ENCODE results near the gene DNM1. TPM values are rescaled to one million over a fixed set of nuclear protein-coding genes. Genes with fewer than 3 reads are reported as not detected.

Gene DNM1
- total RNA-seq, 4 donors from 2014 or later: 6.9 to 11.4 (median 9.0) TPM

GRCh38 chr9:128232528-128233428 is 29.6 kb downstream of the DNM1 start:
- intact Hi-C loops (cut with DNase I; ENCODE audit: low total_unique reads): no loop called here
- no peak for TF ChIP-seq POLR2A (IDR thresholded peaks at IDR 0.05)
- TF ChIP-seq CTCF (IDR thresholded peaks at IDR 0.05): no peak
- H3K4me3 ChIP-seq (ENCODE audit: low read depth, poor library complexity, severe bottlenecking): no peak overlapping the region
- peak in 1 of 2 donors; percentile 13 for DNase-seq (ENCODE audit: low spot score in 2 of 2)
- WGBS, 2 donors: 72 to 75% methylated on average over 21 to 22 of the region's 22 CpGs

DNA sequence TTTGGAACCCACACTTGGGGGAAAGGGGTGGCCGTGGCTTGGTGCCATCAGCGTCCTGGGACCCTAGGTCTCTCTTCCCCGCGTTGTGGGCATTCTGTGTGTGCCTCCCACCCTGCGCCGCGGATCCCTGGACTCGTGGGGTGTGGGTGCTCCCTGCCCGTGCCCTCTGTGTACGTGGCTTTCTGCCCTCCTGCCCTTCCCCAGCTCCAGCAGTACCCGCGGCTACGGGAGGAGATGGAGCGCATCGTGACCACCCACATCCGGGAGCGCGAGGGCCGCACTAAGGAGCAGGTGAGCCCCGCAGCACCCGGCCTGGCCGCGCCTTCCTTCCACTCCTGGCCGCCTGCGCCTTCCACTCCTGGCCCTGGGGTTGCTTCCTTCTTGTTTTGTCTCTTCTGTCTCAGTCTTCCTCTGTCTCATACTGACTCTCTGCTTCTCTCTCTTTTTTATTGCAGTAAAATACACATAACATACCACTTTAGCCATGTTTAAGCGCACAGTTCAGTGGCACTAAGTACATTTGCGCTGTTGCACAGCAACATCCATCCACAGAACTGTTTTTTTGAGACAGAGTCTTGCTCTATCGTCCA is 30.7 kb downstream of the DNM1 start:
- WGBS, 2 donors: 85 to 89% methylated on average over 28 of the region's 28 CpGs
- intact Hi-C loops (cut with DNase I; ENCODE audit: low total_unique reads): no loop called here
- TF ChIP-seq CTCF (IDR thresholded peaks at IDR 0.05) (no peak), POLR2A (IDR thresholded peaks at IDR 0.05) (no peak)
- H3K4me3 ChIP-seq (ENCODE audit: low read depth, poor library complexity, severe bottlenecking): no peak overlapping the region
- DNase-seq (ENCODE audit: low spot score in 2 of 2): no peak

DNA sequence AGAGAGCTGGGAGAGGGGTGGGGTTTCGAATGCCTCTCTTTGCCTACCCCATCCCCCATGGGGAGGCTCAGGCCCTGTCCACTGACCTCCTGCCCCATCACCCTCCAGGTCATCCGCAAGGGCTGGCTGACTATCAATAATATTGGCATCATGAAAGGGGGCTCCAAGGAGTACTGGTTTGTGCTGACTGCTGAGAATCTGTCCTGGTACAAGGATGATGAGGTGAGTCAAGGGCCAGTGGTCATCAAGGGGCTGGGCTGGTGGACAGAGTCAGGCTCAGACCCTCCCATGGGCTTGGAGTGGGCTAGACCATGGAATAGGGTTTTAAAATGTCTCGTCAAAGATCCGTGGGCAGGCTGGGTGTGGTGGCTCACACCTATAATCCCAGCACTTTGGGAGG is 38.9 kb downstream of the DNM1 start:
- H3K4me3 ChIP-seq (ENCODE audit: low read depth, poor library complexity, severe bottlenecking): no peak overlapping the region
- WGBS, 2 donors: 73 to 77% methylated on average over 4 of the region's 4 CpGs
- intact Hi-C loops (cut with DNase I; ENCODE audit: low total_unique reads): no loop called here
- TF ChIP-seq CTCF (IDR thresholded peaks at IDR 0.05): no peak
- no peak for TF ChIP-seq POLR2A (IDR thresholded peaks at IDR 0.05)
- no peak for DNase-seq (ENCODE audit: low spot score in 2 of 2)

- TF ChIP-seq CTCF (IDR thresholded peaks at IDR 0.05): no peak
- no peak for TF ChIP-seq POLR2A (IDR thresholded peaks at IDR 0.05)
- no peak overlapping the region for H3K4me3 ChIP-seq (ENCODE audit: low read depth, poor library complexity, severe bottlenecking)
These were observed 39.6 kb downstream of the DNM1 start for GRCh38 chr9:128242828-128243214.

GRCh38 chr9:128243215-128244018 is 40.2 kb downstream of the DNM1 start:
- no peak overlapping the region for H3K4me3 ChIP-seq (ENCODE audit: low read depth, poor library complexity, severe bottlenecking)
- no peak for DNase-seq (ENCODE audit: low spot score in 2 of 2)
- 57 to 58% methylated on average over 13 of the region's 13 CpGs for WGBS, 2 donors
- TF ChIP-seq POLR2A (IDR thresholded peaks at IDR 0.05) (no peak), CTCF (IDR thresholded peaks at IDR 0.05) (no peak)
- intact Hi-C loops (cut with DNase I; ENCODE audit: low total_unique reads): no loop called here

More at GRCh38 chr9:128242828-128243214, 39.6 kb downstream of the DNM1 start:
- DNase-seq (ENCODE audit: low spot score in 2 of 2): peak in 1 of 2 donors; percentile 94
- WGBS, 2 donors: 45 to 67% methylated on average over 5 to 7 of the region's 7 CpGs
- intact Hi-C loops (cut with DNase I; ENCODE audit: low total_unique reads): no loop called here
